Smooth muscle cell of bladder (primary cell): ENCODE data around the gene ST6GAL2. TPM values are rescaled to one million over a fixed set of nuclear protein-coding genes. Genes with fewer than 3 reads are reported as not detected.

Source experiments
- total RNA-seq: library from RNA; depleted of rRNA; stranded (reverse); fragments of >200 nt; gene quantifications from 2 replicates; pipeline ENCODE4 v1.2.3, GENCODE V29; 2014

ST6GAL2 gene, protein sequence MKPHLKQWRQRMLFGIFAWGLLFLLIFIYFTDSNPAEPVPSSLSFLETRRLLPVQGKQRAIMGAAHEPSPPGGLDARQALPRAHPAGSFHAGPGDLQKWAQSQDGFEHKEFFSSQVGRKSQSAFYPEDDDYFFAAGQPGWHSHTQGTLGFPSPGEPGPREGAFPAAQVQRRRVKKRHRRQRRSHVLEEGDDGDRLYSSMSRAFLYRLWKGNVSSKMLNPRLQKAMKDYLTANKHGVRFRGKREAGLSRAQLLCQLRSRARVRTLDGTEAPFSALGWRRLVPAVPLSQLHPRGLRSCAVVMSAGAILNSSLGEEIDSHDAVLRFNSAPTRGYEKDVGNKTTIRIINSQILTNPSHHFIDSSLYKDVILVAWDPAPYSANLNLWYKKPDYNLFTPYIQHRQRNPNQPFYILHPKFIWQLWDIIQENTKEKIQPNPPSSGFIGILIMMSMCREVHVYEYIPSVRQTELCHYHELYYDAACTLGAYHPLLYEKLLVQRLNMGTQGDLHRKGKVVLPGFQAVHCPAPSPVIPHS
- under 0.01 and 1.1 TPM in 2 replicates for total RNA-seq

DNA sequence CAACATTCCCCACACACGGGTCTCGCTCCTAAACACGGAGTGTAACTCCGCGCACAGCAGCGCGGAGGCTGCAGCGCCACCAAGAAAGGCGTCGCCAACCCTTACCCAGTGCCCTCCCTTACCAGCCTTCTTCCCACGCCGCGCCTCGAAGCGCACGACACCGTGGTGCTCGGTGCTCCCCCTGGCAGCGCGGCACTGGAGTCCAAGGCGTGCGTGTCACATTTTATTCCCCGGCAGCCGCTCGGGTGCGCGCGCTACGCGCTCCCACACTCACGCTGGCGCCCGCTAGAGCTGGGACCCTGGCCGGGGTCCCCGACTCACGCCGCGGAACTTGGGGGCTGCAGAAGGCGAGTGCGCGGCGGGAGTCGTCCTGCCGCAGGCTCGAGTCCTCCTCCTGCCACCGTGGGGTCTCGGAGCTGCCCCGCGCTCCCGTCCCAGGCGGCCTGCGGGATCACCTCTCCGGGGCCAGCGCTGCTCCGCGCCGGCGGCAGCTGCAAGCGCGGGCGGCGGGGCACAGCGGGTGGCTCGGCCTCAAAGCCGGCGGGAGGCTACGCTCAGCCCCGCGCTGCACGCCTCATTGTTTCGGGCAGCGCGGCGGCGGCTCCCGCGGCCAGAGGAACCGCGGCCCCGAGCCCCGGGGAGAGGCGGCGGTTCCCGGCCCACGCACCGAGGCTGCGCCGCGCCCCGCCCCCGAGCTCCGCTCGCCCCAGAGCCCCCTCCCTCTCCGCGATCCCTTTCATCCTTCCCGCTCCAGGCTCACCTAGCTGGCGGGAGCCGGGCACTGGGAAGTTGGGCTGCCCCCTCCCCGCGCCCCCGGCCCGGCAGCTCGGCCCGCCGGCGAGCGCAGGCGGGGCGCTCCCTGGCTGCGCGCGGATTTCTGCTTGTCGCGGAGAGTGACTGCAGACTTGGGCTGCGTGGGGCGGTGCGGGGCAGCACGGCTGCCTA is at the start of gene ST6GAL2:
Gene ST6GAL2, minus strand, starts transcription at position 197 of the 945 bp plus-strand sequence. CDS start 42,190 bp downstream, outside the sequence.

